GM23248 (cell line): ENCODE measurements around the gene ZBP1. TPM values are rescaled to one million over a fixed set of nuclear protein-coding genes. Genes with fewer than 3 reads are reported as not detected.

ENCODE experiments used
- DNase-seq: peaks from one replicate; pipeline ENCODE4 v3.0.0-alpha.2; 2015
- H2AFZ ChIP-seq: fragments of 200-600 bp; sonication (generic); 2 replicates; pipeline ENCODE4 v1.6.1; 2016; ENCODE audit warnings: antibody characterized with exemption
- H3F3A ChIP-seq: fragments of 200-600 bp; sonication (generic); 2 replicates; pipeline ENCODE4 v1.6.1; 2016; ENCODE audit warnings: mild to moderate bottlenecking, antibody characterized with exemption, mixed run types; ENCODE audit not compliant: insufficient read depth
- H3K27ac ChIP-seq: fragments of 200-600 bp; sonication (generic); 2 replicates; pipeline ENCODE4 v1.5.1; 2016; ENCODE audit warnings: mild to moderate bottlenecking
- H3K27me3 ChIP-seq: fragments of 200-600 bp; sonication (generic); replicated peaks from 2 replicates; pipeline ENCODE4 v1.6.1; 2016; ENCODE audit warnings: mild to moderate bottlenecking; ENCODE audit not compliant: insufficient read depth
- H3K36me3 ChIP-seq: fragments of 200-600 bp; sonication (generic); 2 replicates; pipeline ENCODE4 v1.6.1; 2016; ENCODE audit warnings: low read depth, mild to moderate bottlenecking
- H3K4me1 ChIP-seq: fragments of 200-600 bp; sonication (generic); 2 replicates; pipeline ENCODE4 v1.6.1; 2016; ENCODE audit warnings: mild to moderate bottlenecking; ENCODE audit not compliant: insufficient read depth
- H3K4me2 ChIP-seq: fragments of 200-600 bp; sonication (generic); one replicate; pipeline ENCODE4 v1.6.1; 2016; ENCODE audit warnings: mild to moderate bottlenecking; ENCODE audit not compliant: unreplicated experiment
- H3K4me3 ChIP-seq: fragments of 200-600 bp; sonication (generic); 2 replicates; pipeline ENCODE4 v1.5.1; 2016; ENCODE audit warnings: mild to moderate bottlenecking
- H3K79me2 ChIP-seq: fragments of 200-600 bp; sonication (generic); 2 replicates; pipeline ENCODE4 v1.6.1; 2016; ENCODE audit warnings: mild to moderate bottlenecking; ENCODE audit not compliant: insufficient read depth
- H3K9ac ChIP-seq: fragments of 200-600 bp; sonication (generic); 2 replicates; pipeline ENCODE4 v1.6.1; 2016; ENCODE audit warnings: mild to moderate bottlenecking
- H3K9me2 ChIP-seq: fragments of 200-600 bp; sonication (generic); 2 replicates; pipeline ENCODE4 v1.6.1; 2016; ENCODE audit warnings: mixed run types, mild to moderate bottlenecking, moderate library complexity; ENCODE audit not compliant: insufficient read depth
- H3K9me3 ChIP-seq: fragments of 200-600 bp; sonication (generic); one replicate; pipeline ENCODE4 v1.6.1; 2017; ENCODE audit warnings: low read depth
- H4K20me1 ChIP-seq: fragments of 200-600 bp; sonication (generic); 2 replicates; pipeline ENCODE4 v1.6.0; 2016; ENCODE audit not compliant: insufficient read depth
- EZH2 ChIP-seq: fragments of 200-600 bp; sonication (generic); IDR thresholded peaks from 2 replicates; pipeline ENCODE4 v1.6.1; 2018; ENCODE audit warnings: antibody characterized with exemption, mild to moderate bottlenecking; ENCODE audit not compliant: insufficient read depth, poor library complexity, severe bottlenecking
- EZH2phosphoT487 ChIP-seq: fragments of 200-600 bp; sonication (generic); IDR thresholded peaks from 2 replicates; pipeline ENCODE4 v1.6.1; 2018; ENCODE audit warnings: antibody characterized with exemption, moderate library complexity, mild to moderate bottlenecking, low read depth; ENCODE audit not compliant: insufficient read depth
- WGBS, 2 experiments: methylation state at CpG; one replicate each; pipeline ENCODE4 v1.1.6; 2015 to 2017; ENCODE audit warnings: low lambda C conversion rate in 2 of 2, low coverage in 1 of 2; ENCODE audit errors: missing lambda C conversion rate in 2 of 2; 5-methylcytosine and 5-hydroxymethylcytosine counted together
- in situ Hi-C: fragments of 300-500 bp; cut with MboI; formaldehyde crosslinking; loops from 2 replicates; pipeline ENCODE4 v1.15.0; 2020
- polyA plus RNA-seq: library from polyadenylated mRNA; unstranded; fragments of >200 nt; fragmentation: Nextera tagmentation; extraction: Ambion mirVana; gene quantifications from 2 replicates; pipeline ENCODE4 v1.2.1, GENCODE V29; 2016
- total RNA-seq: library from RNA; depleted of rRNA; stranded (reverse); fragments of >200 nt; shearing (Covaris generic); gene quantifications from 2 replicates; pipeline ENCODE4 v1.2.3, GENCODE V29; 2014

ZBP1 gene
- total and polyA plus RNA-seq, 2 experiments from 2014 or later = not detected

DNA sequence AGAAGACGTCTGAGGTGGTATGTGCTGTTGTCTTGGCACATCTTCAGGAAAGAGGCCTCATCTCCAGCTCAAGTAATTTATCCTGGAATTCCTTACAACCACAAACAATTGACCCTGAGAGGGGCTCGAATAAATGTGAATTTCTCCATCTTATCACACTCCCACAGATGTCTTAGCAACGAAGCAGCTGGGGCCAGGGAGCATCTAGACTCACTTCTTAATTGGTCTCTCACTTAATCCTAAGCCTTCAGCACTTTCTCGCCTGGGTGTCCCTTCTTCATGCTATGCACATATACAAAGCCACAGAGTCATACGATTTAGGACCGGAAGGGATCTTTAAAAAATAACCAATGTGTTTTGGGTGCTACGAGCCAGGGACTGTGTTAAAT is 32.2 kb downstream of the ZBP1 start:
- in situ Hi-C loops = no loop called here
- no peaks in the 10 kb centered on the region for H3K79me2 ChIP-seq
- no peak overlapping the region for H3K4me2 ChIP-seq
- no peaks in the 10 kb centered on the region for H3K9me3 ChIP-seq
- WGBS, 2 experiments = 57 to 62% methylated on average over 7 of the region's 7 CpGs
- no peak overlapping the region for H3K27ac ChIP-seq
- H3K4me1 ChIP-seq = no peaks in the 10 kb centered on the region
- TF ChIP-seq EZH2phosphoT487 (no peak), EZH2 (no peak)
- no peaks in the 10 kb centered on the region for H3K9me2 ChIP-seq
- no peaks in the 10 kb centered on the region for H3K36me3 ChIP-seq
- no peak overlapping the region for H3K9ac ChIP-seq
- DNase-seq = no peak
- H3F3A ChIP-seq = no peaks in the 10 kb centered on the region
- H2AFZ ChIP-seq = no peak overlapping the region
- peaks cover 29% of the 10 kb centered on the region for H3K27me3 ChIP-seq
- no peak overlapping the region for H3K4me3 ChIP-seq
- H4K20me1 ChIP-seq = no peaks in the 10 kb centered on the region

DNA sequence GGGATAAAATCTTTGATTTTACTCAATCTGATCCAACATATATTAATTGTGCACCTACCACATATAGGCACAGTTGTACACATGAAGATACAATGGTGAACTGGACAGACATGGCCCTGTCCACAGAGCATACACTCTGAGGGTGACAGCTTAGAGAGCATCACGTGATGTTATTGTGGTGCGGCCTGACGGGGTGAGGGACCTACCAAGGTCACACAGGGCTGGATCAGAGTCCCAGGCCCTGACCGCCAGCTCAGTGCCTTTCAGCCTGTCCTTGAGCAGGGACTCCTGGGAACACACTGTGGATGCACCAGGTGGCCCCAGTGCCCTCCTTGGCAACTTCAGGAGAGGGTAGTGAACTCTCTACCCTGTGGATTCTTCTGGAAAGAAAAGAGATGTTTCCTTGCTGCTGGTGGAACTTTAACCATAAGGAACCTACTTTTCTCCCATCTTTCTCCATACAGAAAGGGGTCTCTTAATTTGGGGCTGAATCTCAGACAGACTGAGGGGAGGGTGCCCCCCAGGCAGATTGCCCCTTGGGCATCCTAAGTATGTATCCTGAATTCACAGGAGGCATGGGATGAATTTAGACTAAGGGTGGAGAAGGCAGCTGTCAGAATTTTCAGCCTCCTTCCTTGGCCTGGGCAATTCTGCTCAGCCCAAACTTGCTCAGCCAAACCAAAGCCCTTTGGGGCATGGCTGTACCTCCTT is 32.8 kb downstream of the ZBP1 start:
- in situ Hi-C loops = no loop called here
- Histone ChIP-seq H3K4me3 (no peak overlapping the region), H3K4me1 (no peaks in the 10 kb centered on the region), H3K9me2 (no peaks in the 10 kb centered on the region), H3K27ac (no peak overlapping the region), H3K9me3 (no peaks in the 10 kb centered on the region), H3F3A (no peaks in the 10 kb centered on the region), H4K20me1 (no peaks in the 10 kb centered on the region), H2AFZ (no peak overlapping the region), H3K27me3 (peaks cover 35% of the 10 kb centered on the region), H3K79me2 (no peaks in the 10 kb centered on the region), H3K36me3 (no peaks in the 10 kb centered on the region), H3K9ac (no peak overlapping the region), H3K4me2 (no peak overlapping the region)
- 48 to 54% methylated on average over 4 of the region's 4 CpGs for WGBS, 2 experiments
- TF ChIP-seq EZH2phosphoT487 (no peak), EZH2 (no peak)
- no peak for DNase-seq

DNA sequence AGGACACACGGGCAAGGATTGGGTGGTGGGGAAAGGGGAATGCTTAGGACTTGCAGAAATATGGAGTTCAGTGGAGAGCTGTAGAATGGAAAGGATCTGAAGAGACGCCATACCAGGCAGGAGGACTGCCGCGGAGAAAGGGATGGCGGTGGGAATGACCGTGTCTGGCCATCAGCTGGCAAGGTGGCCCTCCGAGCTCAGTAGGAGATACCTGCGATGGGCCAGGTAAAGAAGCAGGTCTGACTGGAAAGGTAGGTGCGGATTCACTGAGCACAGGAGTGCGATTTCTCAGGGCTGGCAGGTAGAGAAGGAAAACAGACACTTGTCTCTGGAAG is 33.3 kb downstream of the ZBP1 start:
- no peaks in the 10 kb centered on the region for H3K9me3 ChIP-seq
- no peaks in the 10 kb centered on the region for H4K20me1 ChIP-seq
- H3K9me2 ChIP-seq = no peaks in the 10 kb centered on the region
- H3K27me3 ChIP-seq = peaks cover 40% of the 10 kb centered on the region
- no peak overlapping the region for H3K27ac ChIP-seq
- TF ChIP-seq EZH2 (no peak), EZH2phosphoT487 (no peak)
- no peaks in the 10 kb centered on the region for H3K79me2 ChIP-seq
- no peak overlapping the region for H3K9ac ChIP-seq
- DNase-seq = no peak
- H3K4me1 ChIP-seq = no peaks in the 10 kb centered on the region
- no peak overlapping the region for H2AFZ ChIP-seq
- no peaks in the 10 kb centered on the region for H3K36me3 ChIP-seq
- 62 to 66% methylated on average over 10 of the region's 10 CpGs for WGBS, 2 experiments
- H3K4me2 ChIP-seq = no peak overlapping the region
- in situ Hi-C loops = no loop called here
- no peaks in the 10 kb centered on the region for H3F3A ChIP-seq
- no peak overlapping the region for H3K4me3 ChIP-seq

DNA sequence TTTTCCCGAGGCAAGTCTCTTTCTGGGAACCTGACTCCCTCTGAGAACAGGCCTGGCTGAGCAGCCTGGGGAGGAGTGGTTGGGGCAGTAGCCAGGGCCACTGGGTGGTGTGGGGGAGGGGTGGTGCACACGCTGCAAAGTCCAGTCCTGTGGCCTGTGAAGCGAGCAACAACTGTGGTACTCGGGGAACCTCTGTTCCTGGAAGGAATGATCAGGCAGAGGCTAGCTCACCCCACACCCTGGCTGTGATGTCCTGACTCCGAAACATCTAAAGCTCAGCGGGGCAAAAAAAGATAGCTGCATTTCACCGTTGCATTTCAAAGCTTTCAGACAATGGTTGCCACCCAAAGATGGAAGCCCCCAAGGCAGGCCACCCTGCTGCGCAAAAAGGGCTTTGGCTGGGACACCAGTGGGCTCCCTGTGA is 33.8 kb downstream of the ZBP1 start:
- no peak overlapping the region for H3K4me2 ChIP-seq
- no peaks in the 10 kb centered on the region for H3K79me2 ChIP-seq
- no peak overlapping the region for H2AFZ ChIP-seq
- H3K27ac ChIP-seq = no peak overlapping the region
- H3K4me3 ChIP-seq = no peak overlapping the region
- in situ Hi-C loops = no loop called here
- no peak for TF ChIP-seq EZH2
- TF ChIP-seq EZH2phosphoT487 = no peak
- H3F3A ChIP-seq = no peaks in the 10 kb centered on the region
- peaks cover 45% of the 10 kb centered on the region for H3K27me3 ChIP-seq
- no peaks in the 10 kb centered on the region for H3K9me3 ChIP-seq
- no peaks in the 10 kb centered on the region for H3K9me2 ChIP-seq
- no peaks in the 10 kb centered on the region for H3K4me1 ChIP-seq
- no peaks in the 10 kb centered on the region for H3K36me3 ChIP-seq
- 32 to 36% methylated on average over 7 to 8 of the region's 8 CpGs for WGBS, 2 experiments
- no peak for DNase-seq
- no peak overlapping the region for H3K9ac ChIP-seq
- no peaks in the 10 kb centered on the region for H4K20me1 ChIP-seq
